A549 (cell line): ENCODE measurements around the gene C1orf87. TPM values are rescaled to one million over a fixed set of nuclear protein-coding genes. Genes with fewer than 3 reads are reported as not detected.

Source experiments
- ATAC-seq, 2 experiments: fragments of 200-7000 bp in 1 of 2; fragments of >200 bp in 1 of 2; cut with Nextera tagmentation in 1 of 2; cut with Tn5 transposase in 1 of 2; 3 replicates each; pipeline versions ENCODE4 v1.8.0 to v1.9.1; 2018 to 2020; ENCODE audit warnings: mild to moderate bottlenecking in 1 of 2, moderate library complexity in 1 of 2
- CTCF ChIA-PET: fragments of 300-600 bp; sonication (Branson Sonifier 250); formaldehyde crosslinking; extraction: SDS; loops from one replicate; lab custom pipeline; 2021; ENCODE audit warnings: antibody characterized with exemption, inconsistent platforms; lab: Yijun Ruan, JAX
- POLR2A ChIA-PET: fragments of 350-600 bp; formaldehyde crosslinking; extraction: SDS; loops from one replicate; lab custom pipeline; 2021; ENCODE audit warnings: antibody characterized with exemption, inconsistent platforms; lab: Yijun Ruan, JAX
- DNase-seq, 2 experiments: peaks; one replicate each; pipeline versions ENCODE4 v3.0.0 to v3.0.0-alpha.2; 2011 to 2016; ENCODE audit warnings: low read depth in 1 of 2, low spot score in 1 of 2
- FAIRE-seq: peaks from 2 replicates; lab custom pipeline; 2011; peaks lifted over from hg19 to GRCh38; lab: Jason Lieb, UNC
- H3K27ac ChIP-seq, 2 experiments: fragments of >200 bp; sonication (Bioruptor Twin); formaldehyde crosslinking; 3 replicates each; pipeline ENCODE4 v1.5.1; 2016 to 2017
- H3K4me1 ChIP-seq: fragments of >200 bp; sonication (Bioruptor Twin); formaldehyde crosslinking; 3 replicates; pipeline ENCODE4 v1.6.1; 2016
- H3K4me2 ChIP-seq: fragments of >200 bp; sonication (Bioruptor Twin); formaldehyde crosslinking; 3 replicates; pipeline ENCODE4 v1.6.1; 2016
- H3K4me3 ChIP-seq: fragments of >200 bp; sonication (Bioruptor Twin); formaldehyde crosslinking; 3 replicates; pipeline ENCODE4 v1.5.1; 2016
- H3K9me3 ChIP-seq: fragments of >200 bp; sonication (Bioruptor Twin); formaldehyde crosslinking; 3 replicates; pipeline ENCODE4 v1.6.1; 2016
- BHLHE40 ChIP-seq: IDR thresholded peaks from 2 replicates; pipeline ENCODE4 v1.6.1; 2012; ENCODE audit warnings: low read depth, low read length, inconsistent platforms
- CBX8 ChIP-seq: fragments of 200-600 bp; sonication (generic); IDR thresholded peaks from 2 replicates; pipeline ENCODE4 v1.6.1; 2016
- CHD4 ChIP-seq: fragments of 200-600 bp; sonication (generic); IDR thresholded peaks from 2 replicates; pipeline ENCODE4 v1.6.1; 2016; ENCODE audit warnings: antibody characterized with exemption, mild to moderate bottlenecking, borderline replicate concordance
- EP300 ChIP-seq, 2 experiments: fragments of >200 bp; sonication (Bioruptor Twin); formaldehyde crosslinking; IDR thresholded peaks; 2 replicates in 1 of 2; 3 replicates in 1 of 2; pipeline ENCODE4 v1.6.1; 2016 to 2017
- ESRRA ChIP-seq: fragments of 150-350 bp; IDR thresholded peaks from 2 replicates; pipeline ENCODE4 v1.6.1; 2014; ENCODE audit warnings: mild to moderate bottlenecking, low read length, borderline replicate concordance
- GATA3 ChIP-seq: IDR thresholded peaks from 2 replicates; pipeline ENCODE4 v1.6.1; 2012; ENCODE audit warnings: borderline replicate concordance
- HOXA7 ChIP-seq: fragments of 250-450 bp; sonication (Bioruptor Pico); IDR thresholded peaks from 2 replicates; pipeline ENCODE4 v1.5.0; 2020; ENCODE audit warnings: mild to moderate bottlenecking, moderate library complexity
- HOXB13 ChIP-seq: fragments of 250-450 bp; sonication (Bioruptor Pico); IDR thresholded peaks from 2 replicates; pipeline ENCODE4 v1.5.0; 2020; ENCODE audit warnings: low read depth, mild to moderate bottlenecking, moderate library complexity
- JUNB ChIP-seq: fragments of >200 bp; sonication (Bioruptor Twin); formaldehyde crosslinking; IDR thresholded peaks from 2 replicates; pipeline ENCODE4 v1.6.1; 2016
- MAFK ChIP-seq: fragments of 450-650 bp; IDR thresholded peaks from 2 replicates; pipeline ENCODE4 v1.6.1; 2014; ENCODE audit not compliant: partially characterized antibody
- MYC ChIP-seq: IDR thresholded peaks from 2 replicates; pipeline ENCODE4 v1.6.1; 2012; ENCODE audit warnings: mild to moderate bottlenecking, inconsistent platforms, low read length, improper control_type of control experiment, borderline replicate concordance
- NPAS2 ChIP-seq: fragments of 250-450 bp; sonication (Bioruptor Pico); IDR thresholded peaks from 2 replicates; pipeline ENCODE4 v1.8.0; 2022; ENCODE audit warnings: mild to moderate bottlenecking, moderate library complexity, borderline replicate concordance
- RARB ChIP-seq: fragments of 250-450 bp; sonication (Bioruptor Pico); IDR thresholded peaks from 2 replicates; pipeline ENCODE4 v1.8.0; 2021; ENCODE audit warnings: mild to moderate bottlenecking, moderate library complexity
- TFCP2L1 ChIP-seq: fragments of 250-450 bp; sonication (Bioruptor Pico); IDR thresholded peaks from 2 replicates; pipeline ENCODE4 v1.5.0; 2021; ENCODE audit warnings: mild to moderate bottlenecking
- TP53 ChIP-seq: fragments of 250-450 bp; sonication (Bioruptor Pico); IDR thresholded peaks from 2 replicates; pipeline ENCODE4 v1.5.0; 2021; ENCODE audit warnings: mild to moderate bottlenecking, moderate library complexity
- WGBS: methylation state at CpG from one replicate; pipeline ENCODE4 v1.1.6; 2017; ENCODE audit errors: missing lambda C conversion rate; 5-methylcytosine and 5-hydroxymethylcytosine counted together
- polyA plus RNA-seq, 4 experiments: library from polyadenylated mRNA; depleted of rRNA in 3 of 4; stranded (reverse); fragments of >200 nt; fragmentation: RNase III in 1 of 4; extraction: RNeasy Plus Mini Kit Qiagen cat#74134 plus additional on column Dnase treatment in 1 of 4; gene quantifications; 2 replicates in 3 of 4; 3 replicates in 1 of 4; pipeline ENCODE4 v1.2.3, GENCODE V29; 2011 to 2017
- small RNA-seq, 6 experiments: library from RNA; depleted of rRNA; stranded (forward); fragments of <200 nt; gene quantifications; one replicate each; pipeline ENCODE3, GENCODE V24; 2012
- TF ChIP-seq, protein P1 (sequence below): IDR thresholded peaks from 2 replicates; pipeline ENCODE4 v1.6.1; 2012; ENCODE audit warnings: low read depth, borderline replicate concordance
- TF ChIP-seq, protein P2 (sequence below): fragments of 200-600 bp; sonication (generic); IDR thresholded peaks from 2 replicates; pipeline ENCODE4 v1.6.1; 2016; ENCODE audit warnings: antibody characterized with exemption, mild to moderate bottlenecking, moderate library complexity
- TF ChIP-seq, protein P3 (sequence below): IDR thresholded peaks from 2 replicates; pipeline ENCODE4 v1.6.1; 2012
- TF ChIP-seq, protein P4 (sequence below): fragments of >200 bp; sonication (Bioruptor Twin); formaldehyde crosslinking; IDR thresholded peaks from 2 replicates; pipeline ENCODE4 v1.6.1; 2016
- TF ChIP-seq, protein P5 (sequence below): fragments of 150-350 bp; IDR thresholded peaks from 2 replicates; pipeline ENCODE4 v1.6.1; 2014; ENCODE audit warnings: low read depth, mild to moderate bottlenecking, low read length

Gene C1orf87
- polyA plus RNA-seq, 2 of the 4 experiments (the other 2 are of a cell fraction), result not detected

DNA sequence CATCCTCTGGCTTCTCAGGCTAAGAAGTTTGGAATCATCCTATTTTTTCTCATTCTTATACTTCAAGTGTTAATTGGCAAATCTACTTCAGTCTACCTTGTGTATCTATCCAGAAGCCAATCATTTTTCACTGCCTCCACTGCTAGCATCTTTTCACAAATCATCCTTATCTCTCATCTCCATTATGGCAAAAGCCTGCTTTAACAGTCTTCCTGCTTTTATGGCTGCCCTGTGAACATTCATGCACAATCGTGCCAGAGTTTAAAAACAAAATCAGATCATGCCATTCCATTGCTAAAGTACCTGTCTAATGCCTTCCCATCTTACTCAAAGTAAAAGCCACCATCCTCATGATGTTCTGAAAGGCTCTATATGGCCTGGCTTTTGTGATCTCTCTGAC lies 127.8 kb downstream of the C1orf87 start:
- no peak for TF ChIP-seq NPAS2 (CRISPR knock-in tag)
- TF ChIP-seq EP300 (IDR thresholded peaks at IDR 0.05), result no peak
- TF ChIP-seq TFCP2L1 (CRISPR knock-in tag), result no peak
- TF ChIP-seq MYC, result no peak
- TF ChIP-seq, protein P1, sequence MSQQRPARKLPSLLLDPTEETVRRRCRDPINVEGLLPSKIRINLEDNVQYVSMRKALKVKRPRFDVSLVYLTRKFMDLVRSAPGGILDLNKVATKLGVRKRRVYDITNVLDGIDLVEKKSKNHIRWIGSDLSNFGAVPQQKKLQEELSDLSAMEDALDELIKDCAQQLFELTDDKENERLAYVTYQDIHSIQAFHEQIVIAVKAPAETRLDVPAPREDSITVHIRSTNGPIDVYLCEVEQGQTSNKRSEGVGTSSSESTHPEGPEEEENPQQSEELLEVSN, result no peak
- TF ChIP-seq HOXB13 (CRISPR knock-in tag), result no peak
- TF ChIP-seq TP53, result no peak
- no peak for TF ChIP-seq HOXA7
- no peak for TF ChIP-seq BHLHE40
- TF ChIP-seq MAFK, result no peak
- TF ChIP-seq, protein P2, sequence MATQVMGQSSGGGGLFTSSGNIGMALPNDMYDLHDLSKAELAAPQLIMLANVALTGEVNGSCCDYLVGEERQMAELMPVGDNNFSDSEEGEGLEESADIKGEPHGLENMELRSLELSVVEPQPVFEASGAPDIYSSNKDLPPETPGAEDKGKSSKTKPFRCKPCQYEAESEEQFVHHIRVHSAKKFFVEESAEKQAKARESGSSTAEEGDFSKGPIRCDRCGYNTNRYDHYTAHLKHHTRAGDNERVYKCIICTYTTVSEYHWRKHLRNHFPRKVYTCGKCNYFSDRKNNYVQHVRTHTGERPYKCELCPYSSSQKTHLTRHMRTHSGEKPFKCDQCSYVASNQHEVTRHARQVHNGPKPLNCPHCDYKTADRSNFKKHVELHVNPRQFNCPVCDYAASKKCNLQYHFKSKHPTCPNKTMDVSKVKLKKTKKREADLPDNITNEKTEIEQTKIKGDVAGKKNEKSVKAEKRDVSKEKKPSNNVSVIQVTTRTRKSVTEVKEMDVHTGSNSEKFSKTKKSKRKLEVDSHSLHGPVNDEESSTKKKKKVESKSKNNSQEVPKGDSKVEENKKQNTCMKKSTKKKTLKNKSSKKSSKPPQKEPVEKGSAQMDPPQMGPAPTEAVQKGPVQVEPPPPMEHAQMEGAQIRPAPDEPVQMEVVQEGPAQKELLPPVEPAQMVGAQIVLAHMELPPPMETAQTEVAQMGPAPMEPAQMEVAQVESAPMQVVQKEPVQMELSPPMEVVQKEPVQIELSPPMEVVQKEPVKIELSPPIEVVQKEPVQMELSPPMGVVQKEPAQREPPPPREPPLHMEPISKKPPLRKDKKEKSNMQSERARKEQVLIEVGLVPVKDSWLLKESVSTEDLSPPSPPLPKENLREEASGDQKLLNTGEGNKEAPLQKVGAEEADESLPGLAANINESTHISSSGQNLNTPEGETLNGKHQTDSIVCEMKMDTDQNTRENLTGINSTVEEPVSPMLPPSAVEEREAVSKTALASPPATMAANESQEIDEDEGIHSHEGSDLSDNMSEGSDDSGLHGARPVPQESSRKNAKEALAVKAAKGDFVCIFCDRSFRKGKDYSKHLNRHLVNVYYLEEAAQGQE, result no peak
- no peak for TF ChIP-seq JUNB
- no peak for TF ChIP-seq RARB (CRISPR knock-in tag)
- TF ChIP-seq, protein P3, sequence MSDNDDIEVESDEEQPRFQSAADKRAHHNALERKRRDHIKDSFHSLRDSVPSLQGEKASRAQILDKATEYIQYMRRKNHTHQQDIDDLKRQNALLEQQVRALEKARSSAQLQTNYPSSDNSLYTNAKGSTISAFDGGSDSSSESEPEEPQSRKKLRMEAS, result no peak
- TF ChIP-seq, protein P4, sequence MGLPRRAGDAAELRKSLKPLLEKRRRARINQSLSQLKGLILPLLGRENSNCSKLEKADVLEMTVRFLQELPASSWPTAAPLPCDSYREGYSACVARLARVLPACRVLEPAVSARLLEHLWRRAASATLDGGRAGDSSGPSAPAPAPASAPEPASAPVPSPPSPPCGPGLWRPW, result no peak
- no peak for TF ChIP-seq ESRRA
- TF ChIP-seq, protein P5, sequence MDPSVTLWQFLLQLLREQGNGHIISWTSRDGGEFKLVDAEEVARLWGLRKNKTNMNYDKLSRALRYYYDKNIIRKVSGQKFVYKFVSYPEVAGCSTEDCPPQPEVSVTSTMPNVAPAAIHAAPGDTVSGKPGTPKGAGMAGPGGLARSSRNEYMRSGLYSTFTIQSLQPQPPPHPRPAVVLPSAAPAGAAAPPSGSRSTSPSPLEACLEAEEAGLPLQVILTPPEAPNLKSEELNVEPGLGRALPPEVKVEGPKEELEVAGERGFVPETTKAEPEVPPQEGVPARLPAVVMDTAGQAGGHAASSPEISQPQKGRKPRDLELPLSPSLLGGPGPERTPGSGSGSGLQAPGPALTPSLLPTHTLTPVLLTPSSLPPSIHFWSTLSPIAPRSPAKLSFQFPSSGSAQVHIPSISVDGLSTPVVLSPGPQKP, result no peak
- TF ChIP-seq GATA3, result no peak
- TF ChIP-seq CBX8, result no peak
- TF ChIP-seq CHD4, result no peak
- ChIA-PET CTCF (interaction anchor here (1.3 to 2.2 kb wide), 2 partner anchors 22 to 135 kb away, joined by 3 to 9 read pairs; no protein-coding TSS in a partner anchor), POLR2A (no interaction called here)
- ATAC-seq (no peak), DNase-seq (no peak), FAIRE-seq (no peak)
- H3K4me2 ChIP-seq, result no peak overlapping the region
- H3K9me3 ChIP-seq, result no peaks in the 10 kb centered on the region
- no peaks in the 10 kb centered on the region for H3K4me1 ChIP-seq
- no peak overlapping the region for H3K27ac ChIP-seq
- no peak overlapping the region for H3K4me3 ChIP-seq
- 0% methylated on average over 1 of the region's 1 CpG for WGBS

Small RNA genes within 50 kb of the gene (small RNA-seq; reads per million reads assigned to genes)
- 0 reads per million in 6 experiments for gene RN7SL475P

Other genes starting within 250 kb of the C1orf87 start
- 0.11 and 0.13 TPM in 2 replicates for gene CYP2J2, start 147.0 kb downstream of the C1orf87 start, polyA plus RNA-seq (2011; rRNA removed)
- gene CYP2J2, start 147.0 kb downstream of the C1orf87 start, polyA plus RNA-seq (2017; fragmentation: RNase III; extraction: RNeasy Plus Mini Kit Qiagen cat#74134 plus additional on column Dnase treatment), result 0.09 TPM in 3 replicates